Spleen (tissue), 11 donors: Measurements from ENCODE around the gene BTBD18. TPM values are rescaled to one million over a fixed set of nuclear protein-coding genes. Genes with fewer than 3 reads are reported as not detected.

Source experiments
- DNase-seq: peaks from one replicate; pipeline ENCODE4 v3.0.0-alpha.2; 2020
- H3K27ac ChIP-seq, 8 donors: fragments of 200-600 bp; sonication (generic) in 7 of 8; 1 replicate in 4 of 8; 2 replicates in 4 of 8; pipeline versions ENCODE4 v1.5.0 to v1.8.0; 2016 to 2021; ENCODE audit warnings: inconsistent platforms in 4 of 8, mild to moderate bottlenecking in 4 of 8, moderate library complexity in 1 of 8
- H3K27me3 ChIP-seq, 7 donors: fragments of 200-600 bp; sonication (generic) in 6 of 7; replicated peaks in 1 of 7; 1 replicate in 4 of 7; 2 replicates in 3 of 7; pipeline versions ENCODE4 v1.5.0 to v1.8.0; 2016 to 2021; ENCODE audit warnings: inconsistent platforms in 3 of 7, mild to moderate bottlenecking in 1 of 7
- H3K36me3 ChIP-seq, 6 donors: fragments of 200-600 bp; sonication (generic) in 5 of 6; 1 replicate in 4 of 6; 2 replicates in 2 of 6; pipeline versions ENCODE4 v1.5.0 to v1.8.0; 2016 to 2021; ENCODE audit warnings: inconsistent platforms in 2 of 6
- H3K4me1 ChIP-seq, 6 donors: fragments of 200-600 bp; sonication (generic) in 5 of 6; 1 replicate in 3 of 6; 2 replicates in 3 of 6; pipeline versions ENCODE4 v1.5.0 to v1.8.0; 2016 to 2021; ENCODE audit warnings: inconsistent platforms in 3 of 6
- H3K4me3 ChIP-seq, 8 donors: fragments of 200-600 bp; sonication (generic) in 7 of 8; 1 replicate in 4 of 8; 2 replicates in 4 of 8; pipeline versions ENCODE4 v1.5.0 to v1.8.0; 2016 to 2021; ENCODE audit warnings: inconsistent platforms in 4 of 8, mild to moderate bottlenecking in 4 of 8, moderate library complexity in 2 of 8
- H3K9me3 ChIP-seq, 8 donors: fragments of 200-600 bp; sonication (generic) in 7 of 8; 1 replicate in 4 of 8; 2 replicates in 4 of 8; pipeline versions ENCODE4 v1.5.0 to v1.8.0; 2016 to 2021; ENCODE audit warnings: inconsistent platforms in 4 of 8
- CTCF ChIP-seq, 11 experiments: fragments of 200-600 bp in 7 of 11; fragments of 450-650 bp in 4 of 11; sonication (generic) in 4 of 11; IDR thresholded peaks in 8 of 11; conservative IDR thresholded peaks in 3 of 11; 1 replicate in 7 of 11; 2 replicates in 4 of 11; pipeline versions ENCODE4 v1.4.0 to v1.8.0; 2016 to 2021; ENCODE audit warnings: antibody characterized with exemption in 11 of 11, inconsistent platforms in 4 of 11, mild to moderate bottlenecking in 1 of 11
- POLR2A ChIP-seq, 3 donors: fragments of 450-650 bp; IDR thresholded peaks; one replicate each; pipeline ENCODE4 v1.5.1; 2017; ENCODE audit warnings: antibody characterized with exemption in 3 of 3, mild to moderate bottlenecking in 1 of 3
- POLR2AphosphoS5 ChIP-seq, 3 donors: sonication (generic); formaldehyde crosslinking; IDR thresholded peaks; one replicate each; pipeline ENCODE4 v1.5.1; 2017; ENCODE audit warnings: antibody characterized with exemption in 3 of 3
- WGBS, 5 donors: extraction: QIAGEN DNeasy Blood & Tissue Kit in 3 of 5; methylation state at CpG; one replicate each; pipeline versions ENCODE4 v1.1.5 to v1.1.7; 2013 to 2018; 5-methylcytosine and 5-hydroxymethylcytosine counted together
- intact Hi-C: fragments of 100-400 bp; cut with DNase I; formaldehyde crosslinking; loops from one replicate; pipeline ENCODE4 v1.15.0; 2023; ENCODE audit warnings: low total_unique reads
- polyA plus RNA-seq, 3 donors: library from polyadenylated mRNA; stranded (reverse); fragments of 200-250 nt; gene quantifications; one replicate each; pipeline ENCODE4 v1.2.1, GENCODE V29; 2013
- total RNA-seq, 7 donors: library from RNA; depleted of rRNA in 3 of 7; stranded (reverse); fragments of >200 nt in 3 of 7; fragmentation: NEBNext Ultra II Directional in 4 of 7; extraction: Animal tissue kit (Norgen Biotek cat#: 25700) in 4 of 7; gene quantifications; one replicate each; pipeline versions ENCODE4 v1.1.0 to v1.2.1, GENCODE V29; 2016 to 2021
- donor health status: healthy with polysubstance abuse.
- donor health status: DM: no; HTN: no; CAD: no; lungs with moderate emphysema.
- donor health status: DM: no; HTN: no; CAD: no.
- donor health status: Bipolar disorder and iron deficiency.
- donor health status: healthy.
- donor health status: DM: no; HTN: no; CAD: no.
- donor health status: DM: yes; HTN: yes; CAD: no.

BTBD18 gene
- total and polyA plus RNA-seq, 10 donors: not detected

- Histone ChIP-seq H3K27me3 (no peaks in the 10 kb centered on the region), H3K36me3 (no peaks in the 10 kb centered on the region), H3K4me3 (peak overlapping the region; percentile 41 to 69 (median 48)), H3K9me3 (no peaks in the 10 kb centered on the region), H3K4me1 (peaks cover 0 to 64% (median 21%) of the 10 kb centered on the region in 6 donors), H3K27ac (peak overlapping the region; percentile 79 to 92 (median 88))
- no peak for DNase-seq
- intact Hi-C loops: no loop called here
- WGBS, 5 donors: 11 to 20% (median 13%) methylated on average over 9 of the region's 9 CpGs
- no peak for TF ChIP-seq CTCF (IDR thresholded peaks at IDR 0.05 in 8 of 11, conservative IDR thresholded peaks at IDR 0.05 in 3 of 11)
- no peak for TF ChIP-seq POLR2AphosphoS5 (IDR thresholded peaks at IDR 0.05)
- no peak for TF ChIP-seq POLR2A (IDR thresholded peaks at IDR 0.05)
Measured at GRCh38 chr11:57762235-57762861, 10.7 kb upstream of the BTBD18 start.

GRCh38 chr11:57761301-57762234, 9.9 kb upstream of the BTBD18 start, which contains the start of gene CTNND1:
Gene CTNND1, plus strand, starts transcription at chr11:57761802. Its CDS starts 29,677 bp downstream, at chr11:57791479.
- H3K27me3 ChIP-seq: no peaks in the 10 kb centered on the region
- no peak for DNase-seq
- TF ChIP-seq POLR2A (IDR thresholded peaks at IDR 0.05) (peak in 1 of 3 donors; percentile 65), POLR2AphosphoS5 (IDR thresholded peaks at IDR 0.05) (peak in 2 of 3 donors; percentile 36 to 92), CTCF (IDR thresholded peaks at IDR 0.05 in 8 of 11, conservative IDR thresholded peaks at IDR 0.05 in 3 of 11) (no peak)
- peaks cover 0 to 63% (median 16%) of the 10 kb centered on the region in 6 donors for H3K4me1 ChIP-seq
- H3K9me3 ChIP-seq: no peaks in the 10 kb centered on the region
- intact Hi-C loops: no loop called here
- 14 to 23% (median 19%) methylated on average over 13 of the region's 13 CpGs for WGBS, 5 donors
- H3K27ac ChIP-seq: peak within 1 kb of the TSS; percentile 79 to 92 (median 88)
- H3K36me3 ChIP-seq: no peaks in the 10 kb centered on the region
- peak within 1 kb of the TSS; percentile 41 to 69 (median 48) for H3K4me3 ChIP-seq

GRCh38 chr11:57758174-57758573, 6.6 kb upstream of the BTBD18 start:
- H3K36me3 ChIP-seq: no peaks in the 10 kb centered on the region
- H3K4me1 ChIP-seq: peaks cover 0 to 29% (median 0%) of the 10 kb centered on the region in 6 donors
- TF ChIP-seq POLR2A (IDR thresholded peaks at IDR 0.05): no peak
- TF ChIP-seq CTCF (IDR thresholded peaks at IDR 0.05 in 8 of 11, conservative IDR thresholded peaks at IDR 0.05 in 3 of 11): no peak
- TF ChIP-seq POLR2AphosphoS5 (IDR thresholded peaks at IDR 0.05): no peak
- H3K9me3 ChIP-seq: no peaks in the 10 kb centered on the region
- H3K4me3 ChIP-seq: no peak overlapping the region
- H3K27me3 ChIP-seq: no peaks in the 10 kb centered on the region
- no peak for DNase-seq
- intact Hi-C loops: loop anchor here (5.0 kb wide), 1 partner anchor 44 kb away; no protein-coding TSS in a partner anchor
- 88 to 94% (median 88%) methylated on average over 3 of the region's 3 CpGs for WGBS, 5 donors
- H3K27ac ChIP-seq: no peak overlapping the region
